Measurements from ENCODE around the gene SLC22A31. TPM values are rescaled to one million over a fixed set of nuclear protein-coding genes. Genes with fewer than 3 reads are reported as not detected.

Gene SLC22A31
- polyA plus RNA-seq, 1 of the 3 experiments (the other 2 are of a cell fraction): 0.07 TPM

- WGBS (ENCODE audit: low lambda C conversion rate): 23% methylated on average over 13 of the region's 15 CpGs
- TF ChIP-seq IRF3 (IDR thresholded peaks at IDR 0.05; ENCODE audit: low read depth, low read length) (no peak), NRF1 (IDR thresholded peaks at IDR 0.05; ENCODE audit: low read depth, low read length) (no peak), ZBTB33 (IDR thresholded peaks at IDR 0.05; ENCODE audit: borderline replicate concordance, low read depth) (no peak), RFX5 (IDR thresholded peaks at IDR 0.05; ENCODE audit: low read length) (no peak), RCOR1 (IDR thresholded peaks at IDR 0.05; ENCODE audit: low read length) (no peak), RXRA (IDR thresholded peaks at IDR 0.05; ENCODE audit: borderline replicate concordance, low read depth) (no peak), TAF1 (IDR thresholded peaks at IDR 0.05; ENCODE audit: borderline replicate concordance, low read depth, low read length) (no peak)
- Histone ChIP-seq H4K20me1 (ENCODE audit: insufficient read depth) (no peaks in the 10 kb centered on the region), H2AFZ (ENCODE audit: low read depth) (no peak overlapping the region), H3K27me3 (ENCODE audit: insufficient read depth) (peaks cover 52% of the 10 kb centered on the region), H3K9me3 (no peaks in the 10 kb centered on the region), H3K27ac (ENCODE audit: low read depth in 2 of 2, low read length in 1 of 2) (no peak overlapping the region), H3K4me3 (ENCODE audit: low read depth in 2 of 2, low read length in 1 of 2) (no peak overlapping the region), H3K4me1 (ENCODE audit: control insufficient read depth in 1 of 2, insufficient read depth in 2 of 2, low read depth in 1 of 2, low read length in 1 of 2) (peaks cover 0 to 5% of the 10 kb centered on the region in 2 experiments; a peak in 1 of 4 replicates), H3K36me3 (replicated peaks in 1 of 2; ENCODE audit: control insufficient read depth in 1 of 2, insufficient read depth in 2 of 2, low read length in 1 of 2) (no peaks in the 10 kb centered on the region), H3F3A (replicated peaks; ENCODE audit: insufficient read depth) (no peaks in the 10 kb centered on the region), H3K9me2 (no peaks in the 10 kb centered on the region), H3K79me2 (ENCODE audit: insufficient read depth) (no peaks in the 10 kb centered on the region), H3K9ac (no peak overlapping the region), H3K4me2 (no peak overlapping the region)
- DNase-seq: no peak
- ChIA-PET CTCF (interaction anchor here (0.9 to 2.6 kb wide), 4 partner anchors 31 to 473 kb away, joined by 3 to 10 read pairs (median 4); no protein-coding TSS in a partner anchor), POLR2A (no interaction called here)
Observed at GRCh38 chr16:89209522-89210044, 9.2 kb upstream of the SLC22A31 start.

- WGBS (ENCODE audit: low lambda C conversion rate): 49% methylated on average over 4 of the region's 4 CpGs
- Histone ChIP-seq H3K9me2 (no peaks in the 10 kb centered on the region), H3F3A (replicated peaks; ENCODE audit: insufficient read depth) (peaks cover 12% of the 10 kb centered on the region), H3K9me3 (no peaks in the 10 kb centered on the region), H3K4me1 (ENCODE audit: control insufficient read depth in 1 of 2, insufficient read depth in 2 of 2, low read depth in 1 of 2, low read length in 1 of 2) (peaks cover 0 to 5% of the 10 kb centered on the region in 2 experiments; a peak in 1 of 4 replicates), H2AFZ (ENCODE audit: low read depth) (no peak overlapping the region), H3K79me2 (ENCODE audit: insufficient read depth) (no peaks in the 10 kb centered on the region), H4K20me1 (ENCODE audit: insufficient read depth) (no peaks in the 10 kb centered on the region), H3K4me2 (no peak overlapping the region), H3K4me3 (ENCODE audit: low read depth in 2 of 2, low read length in 1 of 2) (no peak overlapping the region), H3K27me3 (ENCODE audit: insufficient read depth) (peaks cover 62% of the 10 kb centered on the region), H3K9ac (no peak overlapping the region), H3K27ac (ENCODE audit: low read depth in 2 of 2, low read length in 1 of 2) (no peak overlapping the region), H3K36me3 (replicated peaks in 1 of 2; ENCODE audit: control insufficient read depth in 1 of 2, insufficient read depth in 2 of 2, low read length in 1 of 2) (no peaks in the 10 kb centered on the region)
- POLR2A ChIA-PET: no interaction called here
- TF ChIP-seq ELF1 (IDR thresholded peaks at IDR 0.05): no peak
- TF ChIP-seq SIN3A (IDR thresholded peaks at IDR 0.05; ENCODE audit: borderline replicate concordance, low read depth, low read length): no peak
- no peak for TF ChIP-seq USF1 (IDR thresholded peaks at IDR 0.05; ENCODE audit: borderline replicate concordance, low read depth)
- TF ChIP-seq RFX5 (IDR thresholded peaks at IDR 0.05; ENCODE audit: low read length): no peak
- no peak for TF ChIP-seq MAX (IDR thresholded peaks at IDR 0.05; ENCODE audit: low read depth)
- TF ChIP-seq RCOR1 (IDR thresholded peaks at IDR 0.05; ENCODE audit: low read length): no peak
- TF ChIP-seq ZBTB33 (IDR thresholded peaks at IDR 0.05; ENCODE audit: borderline replicate concordance, low read depth): no peak
- TF ChIP-seq NFIC (IDR thresholded peaks at IDR 0.05; ENCODE audit: borderline replicate concordance): no peak
- no peak for TF ChIP-seq EP300 (IDR thresholded peaks at IDR 0.05; ENCODE audit: borderline replicate concordance in 1 of 2, low read depth in 1 of 2, low read length in 1 of 2)
- TF ChIP-seq EZH2phosphoT487 (IDR thresholded peaks at IDR 0.05; ENCODE audit: borderline replicate concordance, low read depth): no peak
- DNase-seq: no peak
- CTCF ChIA-PET: interaction anchor here (1.3 to 1.5 kb wide), 2 partner anchors 8 to 470 kb away, joined by 4 to 5 read pairs; no protein-coding TSS in a partner anchor
Observed at GRCh38 chr16:89207993-89208392, 7.7 kb upstream of the SLC22A31 start.

Data from SK-N-SH (cell line).